Measurements from ENCODE around the gene RCOR2. TPM values are rescaled to one million over a fixed set of nuclear protein-coding genes. Genes with fewer than 3 reads are reported as not detected.
A peak's percentile ranks its signal among the peaks of the same experiment; 100 is the strongest.

The RCOR2 gene
- total and polyA plus RNA-seq, 2 of the 13 experiments (the other 11 are each of a cell fraction or from before 2014, with no cell fraction given) = 8.3 to 8.5 TPM

DNA sequence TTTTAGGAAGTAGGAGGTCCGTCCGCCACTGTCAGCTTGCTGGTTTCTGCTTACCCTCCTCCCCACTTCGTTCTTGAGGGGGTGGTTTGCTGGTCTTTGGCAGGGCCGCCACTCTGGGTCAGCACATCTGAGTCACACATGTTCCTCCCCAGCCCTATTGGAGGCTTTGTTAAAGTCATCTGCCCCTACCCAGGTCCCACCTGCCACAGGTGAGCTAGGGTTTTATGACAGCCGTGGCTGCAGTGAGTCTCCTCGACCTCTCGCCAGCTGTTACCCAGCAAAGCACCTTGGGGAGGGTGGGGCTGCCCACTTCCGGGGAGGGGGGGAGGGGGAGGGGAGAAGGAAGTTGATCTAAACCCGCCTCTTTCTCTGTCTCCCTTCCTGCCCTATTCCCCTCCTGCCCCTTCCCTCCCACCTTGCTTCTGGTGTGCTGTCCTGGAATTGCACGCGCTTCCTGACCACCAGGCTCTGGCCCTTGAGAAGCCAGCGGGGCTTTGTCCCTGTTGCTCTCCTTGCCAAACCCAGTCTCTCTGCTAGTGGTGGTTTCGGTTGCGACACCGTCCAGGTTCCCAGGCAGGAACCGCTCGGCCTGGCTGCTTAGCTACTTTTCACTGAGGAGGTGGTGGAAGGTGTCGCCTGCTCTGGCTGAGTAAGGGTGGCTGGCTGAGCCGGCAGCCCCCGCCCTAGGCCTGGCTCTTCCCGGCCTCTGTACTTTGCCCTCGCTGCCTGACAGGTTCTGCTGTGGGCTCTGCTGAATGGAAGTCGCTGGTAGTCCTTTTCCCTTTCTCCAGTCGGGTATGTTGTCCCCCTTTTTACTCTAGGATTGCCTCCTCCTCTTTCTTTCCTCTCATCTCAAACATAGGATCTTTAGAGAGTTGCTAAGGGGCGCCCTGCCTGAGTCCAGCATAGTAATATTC, 28.5 kb downstream of the RCOR2 start (continued):
- TF ChIP-seq, protein P1, sequence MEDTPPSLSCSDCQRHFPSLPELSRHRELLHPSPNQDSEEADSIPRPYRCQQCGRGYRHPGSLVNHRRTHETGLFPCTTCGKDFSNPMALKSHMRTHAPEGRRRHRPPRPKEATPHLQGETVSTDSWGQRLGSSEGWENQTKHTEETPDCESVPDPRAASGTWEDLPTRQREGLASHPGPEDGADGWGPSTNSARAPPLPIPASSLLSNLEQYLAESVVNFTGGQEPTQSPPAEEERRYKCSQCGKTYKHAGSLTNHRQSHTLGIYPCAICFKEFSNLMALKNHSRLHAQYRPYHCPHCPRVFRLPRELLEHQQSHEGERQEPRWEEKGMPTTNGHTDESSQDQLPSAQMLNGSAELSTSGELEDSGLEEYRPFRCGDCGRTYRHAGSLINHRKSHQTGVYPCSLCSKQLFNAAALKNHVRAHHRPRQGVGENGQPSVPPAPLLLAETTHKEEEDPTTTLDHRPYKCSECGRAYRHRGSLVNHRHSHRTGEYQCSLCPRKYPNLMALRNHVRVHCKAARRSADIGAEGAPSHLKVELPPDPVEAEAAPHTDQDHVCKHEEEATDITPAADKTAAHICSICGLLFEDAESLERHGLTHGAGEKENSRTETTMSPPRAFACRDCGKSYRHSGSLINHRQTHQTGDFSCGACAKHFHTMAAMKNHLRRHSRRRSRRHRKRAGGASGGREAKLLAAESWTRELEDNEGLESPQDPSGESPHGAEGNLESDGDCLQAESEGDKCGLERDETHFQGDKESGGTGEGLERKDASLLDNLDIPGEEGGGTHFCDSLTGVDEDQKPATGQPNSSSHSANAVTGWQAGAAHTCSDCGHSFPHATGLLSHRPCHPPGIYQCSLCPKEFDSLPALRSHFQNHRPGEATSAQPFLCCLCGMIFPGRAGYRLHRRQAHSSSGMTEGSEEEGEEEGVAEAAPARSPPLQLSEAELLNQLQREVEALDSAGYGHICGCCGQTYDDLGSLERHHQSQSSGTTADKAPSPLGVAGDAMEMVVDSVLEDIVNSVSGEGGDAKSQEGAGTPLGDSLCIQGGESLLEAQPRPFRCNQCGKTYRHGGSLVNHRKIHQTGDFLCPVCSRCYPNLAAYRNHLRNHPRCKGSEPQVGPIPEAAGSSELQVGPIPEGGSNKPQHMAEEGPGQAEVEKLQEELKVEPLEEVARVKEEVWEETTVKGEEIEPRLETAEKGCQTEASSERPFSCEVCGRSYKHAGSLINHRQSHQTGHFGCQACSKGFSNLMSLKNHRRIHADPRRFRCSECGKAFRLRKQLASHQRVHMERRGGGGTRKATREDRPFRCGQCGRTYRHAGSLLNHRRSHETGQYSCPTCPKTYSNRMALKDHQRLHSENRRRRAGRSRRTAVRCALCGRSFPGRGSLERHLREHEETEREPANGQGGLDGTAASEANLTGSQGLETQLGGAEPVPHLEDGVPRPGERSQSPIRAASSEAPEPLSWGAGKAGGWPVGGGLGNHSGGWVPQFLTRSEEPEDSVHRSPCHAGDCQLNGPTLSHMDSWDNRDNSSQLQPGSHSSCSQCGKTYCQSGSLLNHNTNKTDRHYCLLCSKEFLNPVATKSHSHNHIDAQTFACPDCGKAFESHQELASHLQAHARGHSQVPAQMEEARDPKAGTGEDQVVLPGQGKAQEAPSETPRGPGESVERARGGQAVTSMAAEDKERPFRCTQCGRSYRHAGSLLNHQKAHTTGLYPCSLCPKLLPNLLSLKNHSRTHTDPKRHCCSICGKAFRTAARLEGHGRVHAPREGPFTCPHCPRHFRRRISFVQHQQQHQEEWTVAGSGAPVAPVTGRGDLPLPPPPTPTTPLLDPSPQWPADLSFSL (CRISPR knock-in tag; IDR thresholded peaks at IDR 0.05) = no peak
- TF ChIP-seq ZNF619 (CRISPR knock-in tag; IDR thresholded peaks at IDR 0.05) (peak; percentile 70; the same call in 1 of the 2 replicates), KLF6 (CRISPR knock-in tag; IDR thresholded peaks at IDR 0.05) (0 out of 2 replicates have a peak, but pooled peaks have one; percentile 32), HOMEZ (CRISPR knock-in tag; IDR thresholded peaks at IDR 0.05; ENCODE audit: low read depth) (no peak), SPEN (CRISPR knock-in tag; IDR thresholded peaks at IDR 0.05; ENCODE audit: low read depth) (peak; percentile 73), NONO (IDR thresholded peaks at IDR 0.05) (no peak), NONO (CRISPR knock-in tag; conservative IDR thresholded peaks at IDR 0.05) (peak; percentile 85), ZNF674 (CRISPR knock-in tag; IDR thresholded peaks at IDR 0.05; ENCODE audit: low read depth) (no peak), ZMYM2 (CRISPR knock-in tag; IDR thresholded peaks at IDR 0.05) (no peak), KDM1A (CRISPR knock-in tag; IDR thresholded peaks at IDR 0.05) (no peak), TRAFD1 (CRISPR knock-in tag; IDR thresholded peaks at IDR 0.05; ENCODE audit: borderline replicate concordance) (no peak), CEBPB (IDR thresholded peaks at IDR 0.05; ENCODE audit: borderline replicate concordance, low read depth, low read length) (peak; percentile 85; the same call in 1 of the 2 replicates), ZBTB3 (CRISPR knock-in tag; IDR thresholded peaks at IDR 0.05; ENCODE audit: borderline replicate concordance, low read depth) (no peak), ZNF709 (CRISPR knock-in tag; IDR thresholded peaks at IDR 0.05) (peak; percentile 66; the same call in 1 of the 2 replicates)
- TF ChIP-seq, protein P2, sequence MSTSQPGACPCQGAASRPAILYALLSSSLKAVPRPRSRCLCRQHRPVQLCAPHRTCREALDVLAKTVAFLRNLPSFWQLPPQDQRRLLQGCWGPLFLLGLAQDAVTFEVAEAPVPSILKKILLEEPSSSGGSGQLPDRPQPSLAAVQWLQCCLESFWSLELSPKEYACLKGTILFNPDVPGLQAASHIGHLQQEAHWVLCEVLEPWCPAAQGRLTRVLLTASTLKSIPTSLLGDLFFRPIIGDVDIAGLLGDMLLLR (CRISPR knock-in tag; IDR thresholded peaks at IDR 0.05) = peak; percentile 86; the same call in 1 of the 2 replicates
- TF ChIP-seq, protein P3, sequence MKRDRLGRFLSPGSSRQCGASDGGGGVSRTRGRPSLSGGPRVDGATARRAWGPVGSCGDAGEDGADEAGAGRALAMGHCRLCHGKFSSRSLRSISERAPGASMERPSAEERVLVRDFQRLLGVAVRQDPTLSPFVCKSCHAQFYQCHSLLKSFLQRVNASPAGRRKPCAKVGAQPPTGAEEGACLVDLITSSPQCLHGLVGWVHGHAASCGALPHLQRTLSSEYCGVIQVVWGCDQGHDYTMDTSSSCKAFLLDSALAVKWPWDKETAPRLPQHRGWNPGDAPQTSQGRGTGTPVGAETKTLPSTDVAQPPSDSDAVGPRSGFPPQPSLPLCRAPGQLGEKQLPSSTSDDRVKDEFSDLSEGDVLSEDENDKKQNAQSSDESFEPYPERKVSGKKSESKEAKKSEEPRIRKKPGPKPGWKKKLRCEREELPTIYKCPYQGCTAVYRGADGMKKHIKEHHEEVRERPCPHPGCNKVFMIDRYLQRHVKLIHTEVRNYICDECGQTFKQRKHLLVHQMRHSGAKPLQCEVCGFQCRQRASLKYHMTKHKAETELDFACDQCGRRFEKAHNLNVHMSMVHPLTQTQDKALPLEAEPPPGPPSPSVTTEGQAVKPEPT (CRISPR knock-in tag; IDR thresholded peaks at IDR 0.05; ENCODE audit: low read depth) = no peak

Data from HepG2 (cell line).